IPS-15b (cell line): Measurements from ENCODE around the gene CKB.
A peak's percentile ranks its signal among the peaks of the same experiment; 100 is the strongest.
"Not testable (repeated sequence)": the region's sequence is repeated elsewhere in the genome, so short reads cannot be mapped to it uniquely, and the experiment has no call there.

ENCODE experiments used
- H3K27me3 ChIP-seq: one replicate; pipeline ENCODE4 v1.6.1; 2013; ENCODE audit warnings: low read length; ENCODE audit not compliant: control insufficient read depth, insufficient read depth
- H3K36me3 ChIP-seq: one replicate; pipeline ENCODE4 v1.6.1; 2013; ENCODE audit warnings: low read length; ENCODE audit not compliant: control insufficient read depth, insufficient read depth
- H3K4me1 ChIP-seq: one replicate; pipeline ENCODE4 v1.6.1; 2013; ENCODE audit warnings: mild to moderate bottlenecking, low read length; ENCODE audit not compliant: control insufficient read depth, insufficient read depth
- H3K4me3 ChIP-seq: one replicate; pipeline ENCODE4 v1.5.1; 2013; ENCODE audit warnings: low read depth, low read length
- H3K9ac ChIP-seq: one replicate; pipeline ENCODE4 v1.6.1; 2013; ENCODE audit warnings: low read depth, mild to moderate bottlenecking, low read length
- H3K9me3 ChIP-seq: one replicate; pipeline ENCODE4 v1.6.1; 2013; ENCODE audit warnings: mild to moderate bottlenecking, low read length; ENCODE audit not compliant: control insufficient read depth, insufficient read depth

The CKB gene

GRCh38 chr14:103526914-103527248 is 4.3 kb upstream of the CKB start:
- Histone ChIP-seq H3K9ac (no peak overlapping the region), H3K4me3 (no peak overlapping the region), H3K4me1 (peaks cover 8% of the 10 kb centered on the region), H3K9me3 (no peaks in the 10 kb centered on the region), H3K27me3 (peaks cover 16% of the 10 kb centered on the region), H3K36me3 (peaks cover 12% of the 10 kb centered on the region)

- Histone ChIP-seq H3K9ac (no peak overlapping the region), H3K36me3 (peaks cover 13% of the 10 kb centered on the region), H3K27me3 (peaks cover 16% of the 10 kb centered on the region), H3K4me3 (no peak overlapping the region), H3K9me3 (no peaks in the 10 kb centered on the region), H3K4me1 (peaks cover 8% of the 10 kb centered on the region)
These were observed 3.8 kb upstream of the CKB start for GRCh38 chr14:103526247-103526913.

GRCh38 chr14:103525430-103526246 is 3.0 kb upstream of the CKB start:
- H3K4me1 ChIP-seq, H3K4me3 ChIP-seq: not testable (repeated sequence)

GRCh38 chr14:103524002-103524935 is 1.6 kb upstream of the CKB start:
- Histone ChIP-seq H3K4me3 (peak overlapping the region; percentile 76), H3K9me3 (no peaks in the 10 kb centered on the region), H3K4me1 (peaks cover 8% of the 10 kb centered on the region), H3K27me3 (peaks cover 16% of the 10 kb centered on the region), H3K36me3 (peaks cover 19% of the 10 kb centered on the region), H3K9ac (no peak overlapping the region)

More at GRCh38 chr14:103525430-103526246, 3.0 kb upstream of the CKB start:
- H3K36me3 ChIP-seq = peaks cover 10% of the 10 kb centered on the region
- not testable (repeated sequence) for H3K9me3 ChIP-seq, H3K9ac ChIP-seq
- H3K27me3 ChIP-seq = peaks cover 16% of the 10 kb centered on the region

- H3K36me3 ChIP-seq = peaks cover 21% of the 10 kb centered on the region
- H3K9ac ChIP-seq = no peak overlapping the region
- no peaks in the 10 kb centered on the region for H3K9me3 ChIP-seq
- peaks cover 16% of the 10 kb centered on the region for H3K27me3 ChIP-seq
- peak overlapping the region; percentile 76 for H3K4me3 ChIP-seq
- H3K4me1 ChIP-seq = peaks cover 8% of the 10 kb centered on the region
These were observed 935 bp upstream of the CKB start for GRCh38 chr14:103523575-103523954.

GRCh38 chr14:103521951-103522563 is 573 bp downstream of the CKB start:
- Histone ChIP-seq H3K4me1 (peaks cover 5% of the 10 kb centered on the region), H3K4me3 (peak overlapping the region; percentile 76), H3K27me3 (peaks cover 16% of the 10 kb centered on the region), H3K9me3 (no peaks in the 10 kb centered on the region), H3K36me3 (peaks cover 21% of the 10 kb centered on the region), H3K9ac (peak overlapping the region; percentile 73)

GRCh38 chr14:103521438-103521950 is 1.1 kb downstream of the CKB start:
- Histone ChIP-seq H3K4me3 (peak overlapping the region; percentile 76), H3K9me3 (no peaks in the 10 kb centered on the region), H3K9ac (peak overlapping the region; percentile 37), H3K36me3 (peaks cover 21% of the 10 kb centered on the region), H3K27me3 (peaks cover 16% of the 10 kb centered on the region), H3K4me1 (peaks cover 5% of the 10 kb centered on the region)

- Histone ChIP-seq H3K9ac (peak overlapping the region; percentile 37), H3K27me3 (peaks cover 16% of the 10 kb centered on the region), H3K4me3 (peak overlapping the region; percentile 76), H3K36me3 (peaks cover 21% of the 10 kb centered on the region), H3K4me1 (peaks cover 5% of the 10 kb centered on the region), H3K9me3 (no peaks in the 10 kb centered on the region)
These were observed 1.8 kb downstream of the CKB start for GRCh38 chr14:103520657-103521437.

GRCh38 chr14:103520269-103520656 is 2.4 kb downstream of the CKB start:
- no peak overlapping the region for H3K9ac ChIP-seq
- H3K9me3 ChIP-seq = no peaks in the 10 kb centered on the region
- peaks cover 16% of the 10 kb centered on the region for H3K27me3 ChIP-seq
- peak overlapping the region; percentile 76 for H3K4me3 ChIP-seq
- peaks cover 21% of the 10 kb centered on the region for H3K36me3 ChIP-seq
- peaks cover 5% of the 10 kb centered on the region for H3K4me1 ChIP-seq

GRCh38 chr14:103519837-103520212 is 2.8 kb downstream of the CKB start:
- Histone ChIP-seq H3K4me1 (peaks cover 5% of the 10 kb centered on the region), H3K4me3 (no peak overlapping the region), H3K27me3 (peaks cover 16% of the 10 kb centered on the region), H3K9me3 (no peaks in the 10 kb centered on the region), H3K9ac (no peak overlapping the region), H3K36me3 (peaks cover 21% of the 10 kb centered on the region)
